ENCODE data around the gene TMPRSS7. TPM values are rescaled to one million over a fixed set of nuclear protein-coding genes. Genes with fewer than 3 reads are reported as not detected.

The TMPRSS7 gene
- total RNA-seq, 1 donor from 2014 or later: not detected

GRCh38 chr3:112003321-112004080 is 31.0 kb upstream of the TMPRSS7 start:
- no peak for TF ChIP-seq CTCF (IDR thresholded peaks at IDR 0.05)
- intact Hi-C loops (cut with DNase I): no loop called here

GRCh38 chr3:112004187-112004586 is 30.3 kb upstream of the TMPRSS7 start:
- no peak for DNase-seq (ENCODE audit: low spot score in 2 of 2)
- H3K9me3 ChIP-seq: no peaks in the 10 kb centered on the region
- intact Hi-C loops (cut with DNase I): no loop called here
- TF ChIP-seq CTCF (IDR thresholded peaks at IDR 0.05): no peak
- no peaks in the 10 kb centered on the region for H3K36me3 ChIP-seq
- H3K4me3 ChIP-seq: no peak overlapping the region
- H3K27me3 ChIP-seq: no peaks in the 10 kb centered on the region
- peaks cover 0 to 7% of the 10 kb centered on the region in 2 donors for H3K4me1 ChIP-seq
- H3K27ac ChIP-seq: no peak overlapping the region

More at GRCh38 chr3:112003321-112004080, 31.0 kb upstream of the TMPRSS7 start:
- H3K36me3 ChIP-seq: no peaks in the 10 kb centered on the region
- DNase-seq (ENCODE audit: low spot score in 2 of 2): no peak
- no peaks in the 10 kb centered on the region for H3K27me3 ChIP-seq
- no peak overlapping the region for H3K27ac ChIP-seq
- H3K4me3 ChIP-seq: no peak overlapping the region
- peaks cover 0 to 9% of the 10 kb centered on the region in 2 donors for H3K4me1 ChIP-seq
- no peaks in the 10 kb centered on the region for H3K9me3 ChIP-seq

GRCh38 chr3:112004669-112005068 is 29.9 kb upstream of the TMPRSS7 start:
- intact Hi-C loops (cut with DNase I): no loop called here
- H3K4me1 ChIP-seq: peaks cover 0 to 4% of the 10 kb centered on the region in 2 donors
- TF ChIP-seq CTCF (IDR thresholded peaks at IDR 0.05): no peak
- H3K9me3 ChIP-seq: no peaks in the 10 kb centered on the region
- H3K36me3 ChIP-seq: no peaks in the 10 kb centered on the region
- no peaks in the 10 kb centered on the region for H3K27me3 ChIP-seq
- no peak overlapping the region for H3K27ac ChIP-seq
- DNase-seq (ENCODE audit: low spot score in 2 of 2): no peak
- H3K4me3 ChIP-seq: no peak overlapping the region

- no peaks in the 10 kb centered on the region for H3K36me3 ChIP-seq
- H3K4me1 ChIP-seq: peaks cover 0 to 4% of the 10 kb centered on the region in 2 donors
- no peak overlapping the region for H3K4me3 ChIP-seq
- no peaks in the 10 kb centered on the region for H3K9me3 ChIP-seq
- H3K27me3 ChIP-seq: no peaks in the 10 kb centered on the region
- no peak for DNase-seq (ENCODE audit: low spot score in 2 of 2)
- intact Hi-C loops (cut with DNase I): no loop called here
- H3K27ac ChIP-seq: no peak overlapping the region
- TF ChIP-seq CTCF (IDR thresholded peaks at IDR 0.05): no peak
Measured at GRCh38 chr3:112005091-112005672, 29.4 kb upstream of the TMPRSS7 start.

GRCh38 chr3:112007633-112008032 is 26.9 kb upstream of the TMPRSS7 start:
- TF ChIP-seq CTCF (IDR thresholded peaks at IDR 0.05): no peak
- peaks cover 0 to 4% of the 10 kb centered on the region in 2 donors for H3K4me1 ChIP-seq
- no peaks in the 10 kb centered on the region for H3K9me3 ChIP-seq
- H3K36me3 ChIP-seq: no peaks in the 10 kb centered on the region
- no peaks in the 10 kb centered on the region for H3K27me3 ChIP-seq
- H3K4me3 ChIP-seq: no peak overlapping the region
- intact Hi-C loops (cut with DNase I): no loop called here
- DNase-seq (ENCODE audit: low spot score in 2 of 2): no peak
- H3K27ac ChIP-seq: no peak overlapping the region

All from ascending aorta (tissue), 2 donors.